ENCODE measurements around the gene SHISA7. TPM values are rescaled to one million over a fixed set of nuclear protein-coding genes. Genes with fewer than 3 reads are reported as not detected.

Gene SHISA7
- total and polyA plus RNA-seq, 7 donors: 0.01 TPM; not detected in 6

DNA sequence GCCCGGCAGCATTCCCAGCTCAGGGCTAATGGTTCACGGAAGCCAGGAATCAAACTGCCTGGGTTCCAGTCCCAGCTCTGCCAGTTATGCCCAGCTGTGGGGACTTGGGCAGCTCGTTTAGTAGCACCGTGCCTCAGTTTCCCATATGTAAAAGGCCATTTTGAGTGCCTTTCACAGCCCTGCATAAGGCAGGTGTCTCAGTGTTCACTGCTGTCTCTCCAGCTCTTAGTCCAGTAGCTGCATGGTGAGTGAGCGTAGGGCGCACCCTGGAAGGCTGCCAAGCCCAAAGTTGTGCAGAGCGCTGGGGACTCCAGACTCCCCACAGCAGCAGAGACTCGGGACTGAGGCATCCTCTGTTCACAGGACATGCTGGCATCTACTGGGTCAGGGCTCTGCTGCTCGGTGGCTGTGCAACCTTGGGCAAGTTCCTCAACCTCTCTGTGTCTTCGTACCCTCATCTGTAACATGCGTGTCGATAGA is 51.9 kb downstream of the SHISA7 start:
- no peak overlapping the region for H3K4me3 ChIP-seq
- DNase-seq (no peak), ATAC-seq (peak in 1 of 4 donors; percentile 9)
- intact Hi-C loops (cut with DNase I): no loop called here
- peaks cover 8 to 59% of the 10 kb centered on the region in 2 donors for H3K36me3 ChIP-seq (ENCODE audit: insufficient read depth in 1 of 2, low read depth in 1 of 2)
- TF ChIP-seq, protein P1, sequence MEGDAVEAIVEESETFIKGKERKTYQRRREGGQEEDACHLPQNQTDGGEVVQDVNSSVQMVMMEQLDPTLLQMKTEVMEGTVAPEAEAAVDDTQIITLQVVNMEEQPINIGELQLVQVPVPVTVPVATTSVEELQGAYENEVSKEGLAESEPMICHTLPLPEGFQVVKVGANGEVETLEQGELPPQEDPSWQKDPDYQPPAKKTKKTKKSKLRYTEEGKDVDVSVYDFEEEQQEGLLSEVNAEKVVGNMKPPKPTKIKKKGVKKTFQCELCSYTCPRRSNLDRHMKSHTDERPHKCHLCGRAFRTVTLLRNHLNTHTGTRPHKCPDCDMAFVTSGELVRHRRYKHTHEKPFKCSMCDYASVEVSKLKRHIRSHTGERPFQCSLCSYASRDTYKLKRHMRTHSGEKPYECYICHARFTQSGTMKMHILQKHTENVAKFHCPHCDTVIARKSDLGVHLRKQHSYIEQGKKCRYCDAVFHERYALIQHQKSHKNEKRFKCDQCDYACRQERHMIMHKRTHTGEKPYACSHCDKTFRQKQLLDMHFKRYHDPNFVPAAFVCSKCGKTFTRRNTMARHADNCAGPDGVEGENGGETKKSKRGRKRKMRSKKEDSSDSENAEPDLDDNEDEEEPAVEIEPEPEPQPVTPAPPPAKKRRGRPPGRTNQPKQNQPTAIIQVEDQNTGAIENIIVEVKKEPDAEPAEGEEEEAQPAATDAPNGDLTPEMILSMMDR (IDR thresholded peaks at IDR 0.05): no peak
- H3K4me1 ChIP-seq: peaks cover 22% of the 10 kb centered on the region
- no peaks in the 10 kb centered on the region for H3K9me3 ChIP-seq
- no peak overlapping the region for H3K27ac ChIP-seq
- WGBS, 3 donors: 77 to 81% (median 78%) methylated on average over 12 of the region's 12 CpGs
- H3K27me3 ChIP-seq (ENCODE audit: insufficient read depth in 3 of 3, low read length in 2 of 3): no peaks in the 10 kb centered on the region

DNA sequence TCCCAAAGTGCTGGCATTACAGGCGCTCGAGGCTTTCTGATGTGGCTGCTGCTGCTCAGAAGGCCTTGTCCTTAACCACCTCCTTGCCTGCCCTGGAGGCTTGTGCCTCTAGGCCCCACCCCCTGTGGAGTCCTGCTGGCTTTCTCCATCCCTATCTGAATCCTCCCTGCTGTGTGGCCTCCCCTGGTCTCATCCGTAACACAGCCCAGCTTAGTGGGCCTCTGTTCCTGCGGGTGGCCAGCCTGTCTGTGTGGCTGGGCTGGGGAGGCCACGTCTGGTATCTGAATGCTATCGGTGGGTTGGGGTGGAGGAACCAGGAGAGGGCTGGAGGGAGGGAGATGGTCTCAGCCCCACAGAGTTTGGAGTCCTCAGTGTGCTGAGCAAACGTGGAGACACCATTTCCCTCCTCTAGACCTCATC is 52.6 kb downstream of the SHISA7 start:
- Histone ChIP-seq H3K27ac (no peak overlapping the region), H3K27me3 (ENCODE audit: insufficient read depth in 3 of 3, low read length in 2 of 3) (no peaks in the 10 kb centered on the region), H3K9me3 (no peaks in the 10 kb centered on the region), H3K4me3 (no peak overlapping the region), H3K36me3 (ENCODE audit: insufficient read depth in 1 of 2, low read depth in 1 of 2) (peaks cover 8 to 59% of the 10 kb centered on the region in 2 donors), H3K4me1 (peaks cover 22% of the 10 kb centered on the region)
- intact Hi-C loops (cut with DNase I): no loop called here
- no peak for DNase-seq
- ATAC-seq: no peak
- TF ChIP-seq, protein P1 (IDR thresholded peaks at IDR 0.05): no peak
- WGBS, 3 donors: 78 to 89% (median 80%) methylated on average over 7 of the region's 7 CpGs

- Histone ChIP-seq H3K27ac (no peak overlapping the region), H3K9me3 (no peaks in the 10 kb centered on the region), H3K36me3 (ENCODE audit: insufficient read depth in 1 of 2, low read depth in 1 of 2) (peaks cover 8 to 59% of the 10 kb centered on the region in 2 donors), H3K4me3 (no peak overlapping the region), H3K4me1 (peaks cover 26% of the 10 kb centered on the region), H3K27me3 (ENCODE audit: insufficient read depth in 3 of 3, low read length in 2 of 3) (no peaks in the 10 kb centered on the region)
- 79 to 82% (median 82%) methylated on average over 21 of the region's 21 CpGs for WGBS, 3 donors
- ATAC-seq (no peak), DNase-seq (no peak)
- TF ChIP-seq, protein P1 (IDR thresholded peaks at IDR 0.05): no peak
- intact Hi-C loops (cut with DNase I): loop anchor here (5.0 to 10.0 kb wide), 3 partner anchors 63 to 265 kb away; partner anchors contain the start of genes U2AF2 (in 1 of the 2) and ZNF784 (in 1 of the 2)
These were observed 53.4 kb downstream of the SHISA7 start for GRCh38 chr19:55389386-55390317.

DNA sequence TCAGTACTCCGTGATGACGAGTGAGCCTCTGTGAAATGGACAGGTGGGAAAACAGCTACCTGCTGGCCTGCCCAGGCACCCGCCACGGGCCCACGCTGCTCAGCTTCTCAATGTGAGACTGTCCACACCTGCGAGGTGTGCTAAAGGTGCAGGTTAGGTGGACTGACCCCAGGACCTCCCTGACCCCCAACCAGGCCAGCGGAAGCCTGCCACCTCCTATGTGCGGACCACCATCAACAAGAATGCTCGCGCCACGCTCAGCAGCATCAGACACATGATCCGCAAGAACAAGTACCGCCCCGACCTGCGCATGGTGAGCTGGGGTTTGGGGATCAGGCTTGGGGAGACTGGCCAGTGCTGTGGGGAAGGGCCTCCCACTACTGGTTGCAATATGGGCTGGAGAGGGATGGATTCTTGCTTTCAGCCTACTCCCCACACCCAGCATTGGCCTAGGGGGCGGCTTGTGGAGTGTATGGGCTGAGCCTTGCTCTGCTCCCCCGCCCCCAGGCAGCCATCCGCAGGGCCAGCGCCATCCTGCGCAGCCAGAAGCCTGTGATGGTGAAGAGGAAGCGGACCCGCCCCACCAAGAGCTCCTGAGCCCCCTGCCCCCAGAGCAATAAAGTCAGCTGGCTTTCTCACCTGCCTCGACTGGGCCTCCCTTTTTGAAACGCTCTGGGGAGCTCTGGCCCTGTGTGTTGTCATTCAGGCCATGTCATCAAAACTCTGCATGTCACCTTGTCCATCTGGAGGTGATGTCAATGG is 55.2 kb downstream of the SHISA7 start:
- Histone ChIP-seq H3K27me3 (ENCODE audit: insufficient read depth in 3 of 3, low read length in 2 of 3) (no peaks in the 10 kb centered on the region), H3K9me3 (no peaks in the 10 kb centered on the region), H3K4me1 (peaks cover 32% of the 10 kb centered on the region), H3K27ac (no peak overlapping the region), H3K4me3 (peak overlapping the region; percentile 81), H3K36me3 (ENCODE audit: insufficient read depth in 1 of 2, low read depth in 1 of 2) (peaks cover 8 to 59% of the 10 kb centered on the region in 2 donors)
- WGBS, 3 donors: 83 to 90% (median 86%) methylated on average over 24 of the region's 24 CpGs
- intact Hi-C loops (cut with DNase I): loop anchor here (5.0 to 10.0 kb wide), 3 partner anchors 64 to 267 kb away; partner anchors contain the start of genes U2AF2 (in 1 of the 2) and ZNF784 (in 1 of the 2)
- ATAC-seq (no peak), DNase-seq (no peak)
- TF ChIP-seq, protein P1 (IDR thresholded peaks at IDR 0.05): no peak

Data from psoas muscle (tissue), 8 donors.